HG02943 (cell line): Measurements from ENCODE around the gene CAMK2A.
"Not testable (repeated sequence)": the region's sequence is repeated elsewhere in the genome, so short reads cannot be mapped to it uniquely, and the experiment has no call there.

Source experiments
- ATAC-seq: cut with Tn5 transposase; IDR thresholded peaks from one replicate; pipeline ENCODE4 v1.9.1; 2021; ENCODE audit warnings: mild to moderate bottlenecking, low read depth, moderate library complexity; ENCODE audit not compliant: unreplicated experiment

Gene CAMK2A

GRCh38 chr5:150261231-150261630 is 28.3 kb downstream of the CAMK2A start:
- no peak for ATAC-seq

GRCh38 chr5:150258130-150258529 is 31.4 kb downstream of the CAMK2A start:
- no peak for ATAC-seq

- ATAC-seq = no peak
Measured at GRCh38 chr5:150257424-150257823, 32.1 kb downstream of the CAMK2A start.

GRCh38 chr5:150256410-150257064 is 33.0 kb downstream of the CAMK2A start:
- no peak for ATAC-seq

- no peak for ATAC-seq
Measured at GRCh38 chr5:150255659-150256409, 33.7 kb downstream of the CAMK2A start.

- no peak for ATAC-seq
Measured at GRCh38 chr5:150254774-150255173, 34.8 kb downstream of the CAMK2A start.

GRCh38 chr5:150254363-150254762 is 35.2 kb downstream of the CAMK2A start:
- no peak for ATAC-seq

GRCh38 chr5:150253416-150254208 is 36.0 kb downstream of the CAMK2A start:
- ATAC-seq = no peak

GRCh38 chr5:150252489-150252888 is 37.1 kb downstream of the CAMK2A start:
- no peak for ATAC-seq

GRCh38 chr5:150251504-150251903 is 38.1 kb downstream of the CAMK2A start:
- no peak for ATAC-seq

GRCh38 chr5:150249744-150250143 is 39.8 kb downstream of the CAMK2A start:
- ATAC-seq = no peak

- no peak for ATAC-seq
Measured at GRCh38 chr5:150248946-150249345, 40.6 kb downstream of the CAMK2A start.

GRCh38 chr5:150248493-150248892 is 41.1 kb downstream of the CAMK2A start:
- ATAC-seq = not testable (repeated sequence)

- no peak for ATAC-seq
Measured at GRCh38 chr5:150247726-150248125, 41.8 kb downstream of the CAMK2A start.

GRCh38 chr5:150246835-150247234 is 42.7 kb downstream of the CAMK2A start:
- ATAC-seq = no peak

- no peak for ATAC-seq
Measured at GRCh38 chr5:150246429-150246828, 43.1 kb downstream of the CAMK2A start.

- no peak for ATAC-seq
Measured at GRCh38 chr5:150245808-150246207, 43.8 kb downstream of the CAMK2A start.

GRCh38 chr5:150245111-150245789 is 44.3 kb downstream of the CAMK2A start:
- no peak for ATAC-seq

GRCh38 chr5:150244209-150244608 is 45.4 kb downstream of the CAMK2A start:
- ATAC-seq = no peak

- ATAC-seq = no peak
Measured at GRCh38 chr5:150243590-150243989, 46.0 kb downstream of the CAMK2A start.
